K562 (cell line): ENCODE measurements around the gene ASCL2. TPM values are rescaled to one million over a fixed set of nuclear protein-coding genes. Genes with fewer than 3 reads are reported as not detected.

Experiments used
- ATAC-seq: fragments of 200-7000 bp; cut with Tn5 transposase; 3 replicates; pipeline ENCODE4 v1.9.1; 2020; ENCODE audit warnings: moderate library complexity
- BruUV-seq: library from RNA; stranded (reverse); fragments of 400-500 nt; replicated peaks from 2 replicates; lab custom pipeline; 2021; lab: Mats Ljungman, UMichigan
- CTCF ChIA-PET: fragments of 300-600 bp; formaldehyde crosslinking; extraction: SDS; loops from one replicate; lab custom pipeline; 2021; ENCODE audit warnings: low intra/inter-chr PET ratio; lab: Yijun Ruan, JAX
- POLR2A ChIA-PET: fragments of 300-600, 350-650 bp; sonication (Branson Sonifier 250); formaldehyde crosslinking; extraction: SDS; loops from one replicate; lab custom pipeline; 2021; ENCODE audit warnings: antibody characterized with exemption, inconsistent platforms; lab: Yijun Ruan, JAX
- DNase-seq, 4 experiments: peaks; one replicate each; pipeline versions ENCODE4 v3.0.0 to v3.0.0-alpha.2; 2011 to 2018; ENCODE audit warnings: low spot score in 3 of 4, mixed read lengths in 3 of 4; ENCODE audit errors: extremely low read depth in 1 of 4
- FAIRE-seq: peaks from 2 replicates; lab custom pipeline; 2011; peaks lifted over from hg19 to GRCh38; lab: Jason Lieb, UNC
- H2AFZ ChIP-seq: 2 replicates; pipeline ENCODE4 v1.6.0; 2011; ENCODE audit warnings: low read depth, low read length, control low read depth, inconsistent platforms
- H3K27ac ChIP-seq: fragments of 200-600 bp; 3 replicates; pipeline ENCODE4 v1.8.0; 2011; ENCODE audit warnings: low read depth, mild to moderate bottlenecking, control low read depth, inconsistent platforms, low read length, moderate library complexity, mixed read lengths; ENCODE audit errors: extremely low read depth
- H3K27me3 ChIP-seq, 2 experiments: fragments of 300-600 bp in 1 of 2; 2 replicates in 1 of 2; 3 replicates in 1 of 2; pipeline versions ENCODE4 v1.6.0 to v1.8.0; 2011; ENCODE audit warnings: inconsistent platforms in 2 of 2, low read length in 2 of 2, mild to moderate bottlenecking in 1 of 2, mixed read lengths in 1 of 2, moderate library complexity in 1 of 2; ENCODE audit not compliant: control insufficient read depth in 2 of 2, insufficient read depth in 2 of 2
- H3K36me3 ChIP-seq: fragments of 300-600 bp; 3 replicates; pipeline ENCODE4 v1.8.0; 2011; ENCODE audit warnings: mild to moderate bottlenecking, low read length, inconsistent platforms; ENCODE audit not compliant: control insufficient read depth, insufficient read depth
- H3K4me1 ChIP-seq, 2 experiments: fragments of 200-600 bp in 1 of 2; replicated peaks in 1 of 2; 2 replicates in 1 of 2; 3 replicates in 1 of 2; pipeline versions ENCODE4 v1.5.1 to v1.8.0; 2011; ENCODE audit warnings: inconsistent platforms in 2 of 2, low read length in 2 of 2, mild to moderate bottlenecking in 1 of 2, mixed read lengths in 1 of 2, moderate library complexity in 1 of 2; ENCODE audit not compliant: control insufficient read depth in 2 of 2, insufficient read depth in 2 of 2
- H3K4me2 ChIP-seq: 2 replicates; pipeline ENCODE4 v1.6.1; 2011; ENCODE audit warnings: low read length, control low read depth, inconsistent platforms, mixed read lengths; ENCODE audit not compliant: insufficient read depth
- H3K4me3 ChIP-seq: fragments of 200-600 bp; sonication (generic), shearing (Covaris generic); 2 replicates; pipeline ENCODE4 v1.5.1; 2016; ENCODE audit warnings: control low read depth, inconsistent platforms
- H3K79me2 ChIP-seq: fragments of 200-600 bp; 3 replicates; pipeline ENCODE4 v1.8.0; 2011; ENCODE audit warnings: low read length, inconsistent platforms; ENCODE audit not compliant: control insufficient read depth, insufficient read depth
- H3K9ac ChIP-seq, 2 experiments: 2 replicates each; pipeline versions ENCODE4 v1.6.0 to v1.6.1; 2011; ENCODE audit warnings: low read depth in 2 of 2, low read length in 2 of 2, control low read depth in 1 of 2, inconsistent platforms in 1 of 2, mild to moderate bottlenecking in 1 of 2, mixed read lengths in 1 of 2; ENCODE audit not compliant: insufficient read depth in 1 of 2
- H3K9me1 ChIP-seq: one replicate; pipeline ENCODE4 v1.6.0; 2011; ENCODE audit warnings: inconsistent platforms, mild to moderate bottlenecking, low read length, moderate library complexity; ENCODE audit not compliant: control insufficient read depth, insufficient read depth
- H3K9me3 ChIP-seq: replicated peaks from 2 replicates; pipeline ENCODE4 v1.5.1; 2011; ENCODE audit warnings: low read depth, low read length, inconsistent platforms; ENCODE audit not compliant: control insufficient read depth, insufficient read depth
- H4K20me1 ChIP-seq: replicated peaks from 2 replicates; pipeline ENCODE4 v1.6.1; 2011; ENCODE audit warnings: low read length, inconsistent platforms, mixed read lengths; ENCODE audit not compliant: control insufficient read depth, insufficient read depth
- ADNP ChIP-seq: fragments of 200-800 bp; sonication (Bioruptor generic); IDR thresholded peaks from 2 replicates; pipeline ENCODE4 v1.6.1; 2016; ENCODE audit warnings: missing genetic modification characterization, missing compliant biosample characterization
- NELFE ChIP-seq: IDR thresholded peaks from 2 replicates; pipeline ENCODE4 v1.6.1; 2011; ENCODE audit warnings: mild to moderate bottlenecking; ENCODE audit not compliant: insufficient read depth, insufficient read length
- SOX6 ChIP-seq: fragments of 450-650 bp; IDR thresholded peaks from 2 replicates; pipeline ENCODE4 v1.6.1; 2014; ENCODE audit warnings: mild to moderate bottlenecking
- STAG1 ChIP-seq: sonication (generic); formaldehyde crosslinking; IDR thresholded peaks from 2 replicates; pipeline ENCODE4 v1.5.0; 2020; ENCODE audit warnings: missing genetic modification reagents, borderline replicate concordance
- ZNF174 ChIP-seq: fragments of 250-450 bp; sonication (Bioruptor Pico); IDR thresholded peaks from 2 replicates; pipeline ENCODE4 v1.4.0; 2020; ENCODE audit warnings: mild to moderate bottlenecking
- ZNF644 ChIP-seq: fragments of 200-800 bp; sonication (Bioruptor generic); IDR thresholded peaks from 2 replicates; pipeline ENCODE4 v1.6.1; 2016; ENCODE audit warnings: low read depth, missing genetic modification characterization, missing compliant biosample characterization
- ZNF766 ChIP-seq: fragments of 200-800 bp; sonication (Bioruptor generic); conservative IDR thresholded peaks from 2 replicates; pipeline ENCODE4 v1.6.1; 2016; ENCODE audit warnings: missing genetic modification characterization, missing compliant biosample characterization
- WGBS: fragments of 100-300 bp; shearing (Covaris generic); methylation state at CpG from one replicate; pipeline ENCODE4 v1.1.6; 2016; ENCODE audit warnings: low coverage, mixed read lengths; ENCODE audit not compliant: insufficient coverage; ENCODE audit errors: missing lambda C conversion rate; 5-methylcytosine and 5-hydroxymethylcytosine counted together
- in situ Hi-C: fragments of 300-500 bp; cut with MboI; formaldehyde crosslinking; loops from 4 replicates; pipeline ENCODE4 v1.15.0; 2018; ENCODE audit warnings: inconsistent platforms, mixed read lengths
- intact Hi-C: fragments of 100-400 bp; cut with micrococcal nuclease; formaldehyde crosslinking; loops from 2 replicates; pipeline ENCODE4 v1.14.2; 2022
- polyA plus RNA-seq, 8 experiments: library from polyadenylated mRNA; depleted of rRNA in 4 of 8; stranded (reverse) in 5 of 8; unstranded in 3 of 8; fragments of >200 nt; fragmentation: Nextera tagmentation in 2 of 8; fragmentation: Illumina TruSeq in 1 of 8; extraction: Ambion mirVana in 2 of 8; extraction: Trizol in 1 of 8; gene quantifications; 2 replicates each; pipeline versions ENCODE4 v1.2.1 to v1.2.3, GENCODE V29; 2011 to 2014; ENCODE audit warnings: inconsistent platforms in 1 of 8, missing spikeins in 1 of 8
- total RNA-seq, 7 experiments: library from RNA; depleted of rRNA in 6 of 7; stranded (reverse); fragments of >200 nt in 6 of 7; fragmentation: Illumina TruSeq in 2 of 7; extraction: Trizol in 2 of 7; gene quantifications; 2 replicates each; pipeline versions ENCODE4 v1.2.1 to v1.2.3, GENCODE V29; 2011 to 2021; ENCODE audit warnings: low replicate concordance in 1 of 7
- TF ChIP-seq, protein P1 (sequence below): sonication (generic); formaldehyde crosslinking; IDR thresholded peaks from 2 replicates; pipeline ENCODE4 v1.4.0; 2020; ENCODE audit warnings: mild to moderate bottlenecking, missing genetic modification reagents

Gene ASCL2
- total and polyA plus RNA-seq, 9 of the 15 experiments (the other 6 are each of a cell fraction or from before 2014, with no cell fraction given): 0.11 to 1.4 (median 0.36) TPM; not detected in 2

GRCh38 chr11:2252018-2252417 is 18.4 kb downstream of the ASCL2 start:
- H3K79me2 ChIP-seq: no peaks in the 10 kb centered on the region
- intact Hi-C loops (no loop called here), in situ Hi-C loops (no loop called here)
- TF ChIP-seq STAG1 (CRISPR knock-in tag): no peak
- no peak for TF ChIP-seq SOX6
- no peak for TF ChIP-seq ZNF174 (CRISPR knock-in tag)
- TF ChIP-seq ZNF644 (tag): no peak
- TF ChIP-seq, protein P1, sequence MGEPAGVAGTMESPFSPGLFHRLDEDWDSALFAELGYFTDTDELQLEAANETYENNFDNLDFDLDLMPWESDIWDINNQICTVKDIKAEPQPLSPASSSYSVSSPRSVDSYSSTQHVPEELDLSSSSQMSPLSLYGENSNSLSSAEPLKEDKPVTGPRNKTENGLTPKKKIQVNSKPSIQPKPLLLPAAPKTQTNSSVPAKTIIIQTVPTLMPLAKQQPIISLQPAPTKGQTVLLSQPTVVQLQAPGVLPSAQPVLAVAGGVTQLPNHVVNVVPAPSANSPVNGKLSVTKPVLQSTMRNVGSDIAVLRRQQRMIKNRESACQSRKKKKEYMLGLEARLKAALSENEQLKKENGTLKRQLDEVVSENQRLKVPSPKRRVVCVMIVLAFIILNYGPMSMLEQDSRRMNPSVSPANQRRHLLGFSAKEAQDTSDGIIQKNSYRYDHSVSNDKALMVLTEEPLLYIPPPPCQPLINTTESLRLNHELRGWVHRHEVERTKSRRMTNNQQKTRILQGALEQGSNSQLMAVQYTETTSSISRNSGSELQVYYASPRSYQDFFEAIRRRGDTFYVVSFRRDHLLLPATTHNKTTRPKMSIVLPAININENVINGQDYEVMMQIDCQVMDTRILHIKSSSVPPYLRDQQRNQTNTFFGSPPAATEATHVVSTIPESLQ (CRISPR knock-in tag): no peak
- TF ChIP-seq NELFE: no peak
- TF ChIP-seq ZNF766 (CRISPR knock-in tag): no peak
- TF ChIP-seq ADNP (tag): no peak
- H3K36me3 ChIP-seq: no peaks in the 10 kb centered on the region
- peaks cover 4% of the 10 kb centered on the region; the same call in 1 of the 2 replicates for H4K20me1 ChIP-seq
- ATAC-seq: no peak
- CTCF ChIA-PET: no interaction called here
- H3K9ac ChIP-seq: no peak overlapping the region
- peaks cover 12 to 50% of the 10 kb centered on the region in 2 experiments for H3K27me3 ChIP-seq
- FAIRE-seq: no peak
- POLR2A ChIA-PET: interaction anchor here (0.6 to 0.7 kb wide), 2 partner anchors 17 to 471 kb away, joined by 3 read pairs; no protein-coding TSS in a partner anchor
- no peak overlapping the region for H3K4me3 ChIP-seq
- 9% methylated on average over 6 of the region's 6 CpGs for WGBS
- H3K4me1 ChIP-seq: peaks cover 0 to 13% of the 10 kb centered on the region in 2 experiments; a peak in 3 of 5 replicates
- no peaks in the 10 kb centered on the region for H3K9me1 ChIP-seq
- no peak overlapping the region for H3K4me2 ChIP-seq
- DNase-seq: no peak
- H2AFZ ChIP-seq: no peak overlapping the region
- no peaks in the 10 kb centered on the region for H3K9me3 ChIP-seq
- BruUV-seq: no TSS peak
- no peak overlapping the region for H3K27ac ChIP-seq
